Left lobe of liver (tissue), 2 donors: Measurements from ENCODE around the gene UMOD. TPM values are rescaled to one million over a fixed set of nuclear protein-coding genes. Genes with fewer than 3 reads are reported as not detected.

Experiments used
- ATAC-seq: fragments of 200-7000 bp; cut with Tn5 transposase; one replicate; pipeline ENCODE4 v1.9.1; 2020; ENCODE audit warnings: mild to moderate bottlenecking, moderate library complexity
- DNase-seq: peaks from one replicate; pipeline ENCODE4 v3.0.0-alpha.2; 2020; ENCODE audit warnings: low spot score
- total RNA-seq: library from RNA; stranded (reverse); gene quantifications from one replicate; pipeline ENCODE4 v1.2.1, GENCODE V29; 2021
- donor health status: DM: no; HTN: no; CAD: no; lungs with moderate emphysema.
- donor health status: DM: no; HTN: yes; CAD: no.

UMOD gene
- total RNA-seq, 1 donor from 2014 or later = not detected

GRCh38 chr16:20306401-20306800 lies 46.1 kb downstream of the UMOD start:
- DNase-seq (no peak), ATAC-seq (no peak)

GRCh38 chr16:20303012-20303411 lies 49.5 kb downstream of the UMOD start:
- no peak for DNase-seq
- ATAC-seq = no peak

- no peak for ATAC-seq
- no peak for DNase-seq
Observed at GRCh38 chr16:20302389-20302788, 50.1 kb downstream of the UMOD start.

GRCh38 chr16:20301840-20302239 lies 50.7 kb downstream of the UMOD start:
- ATAC-seq (no peak), DNase-seq (no peak)

- ATAC-seq = peak; percentile 100
Observed at GRCh38 chr16:20300312-20301097, 52.0 kb downstream of the UMOD start.

GRCh38 chr16:20298452-20298851 lies 54.1 kb downstream of the UMOD start:
- ATAC-seq = no peak
- DNase-seq = no peak

More at GRCh38 chr16:20300312-20301097, 52.0 kb downstream of the UMOD start:
- DNase-seq = peak; percentile 61

- DNase-seq (no peak), ATAC-seq (no peak)
Observed at GRCh38 chr16:20291208-20292206, 61.0 kb downstream of the UMOD start.

- DNase-seq = no peak
- ATAC-seq = no peak
Observed at GRCh38 chr16:20289571-20289970, 62.9 kb downstream of the UMOD start.

- DNase-seq = no peak
- no peak for ATAC-seq
Observed at GRCh38 chr16:20285993-20286499, 66.5 kb downstream of the UMOD start.

Other genes with a start within 250 kb of the UMOD start
- gene GP2, start 25.2 kb downstream of the UMOD start, total RNA-seq = 11.8 TPM
- not detected for gene PDILT, start 52.0 kb upstream of the UMOD start, total RNA-seq
- 228 TPM for gene ACSM5, start 56.8 kb upstream of the UMOD start, total RNA-seq
- 359 TPM for gene ACSM2A, start 98.8 kb upstream of the UMOD start, total RNA-seq
- 535 TPM for gene ACSM2B, start 223.7 kb upstream of the UMOD start, total RNA-seq